Occipital lobe (tissue), 2 donors: ENCODE data around the gene ISM1. TPM values are rescaled to one million over a fixed set of nuclear protein-coding genes. Genes with fewer than 3 reads are reported as not detected.

Experiments
- DNase-seq: peaks from one replicate; lab custom pipeline; 2025; lab: John Stamatoyannopoulos, UW
- total RNA-seq: library from RNA; depleted of rRNA; stranded (reverse); fragments of >200 nt; gene quantifications from one replicate; pipeline ENCODE4 v1.2.3, GENCODE V29; 2014

Gene ISM1
- total RNA-seq, 1 donor from 2014 or later, result 1.6 TPM

- DNase-seq, result no peak
Observed at GRCh38 chr20:13256606-13257005, 35.5 kb downstream of the ISM1 start.

DNA sequence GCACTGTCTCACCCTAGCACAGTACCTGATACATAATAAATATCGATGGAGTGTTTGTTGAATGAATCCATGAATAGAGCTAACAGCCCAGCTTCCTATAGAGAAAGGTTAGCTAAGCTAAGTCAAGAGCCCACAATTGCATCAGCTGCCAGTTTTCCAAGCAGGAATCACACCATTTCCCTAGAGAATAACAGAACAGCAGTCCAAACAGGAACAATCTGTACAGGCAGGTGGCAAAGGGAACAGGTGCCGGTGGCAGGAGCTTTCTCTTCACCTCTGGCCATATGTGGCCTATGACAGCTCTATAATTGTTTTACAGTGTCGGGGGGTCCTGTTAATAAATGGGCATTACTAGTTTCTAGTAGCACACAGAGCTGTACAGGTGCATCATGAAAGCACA lies 38.8 kb downstream of the ISM1 start:
- DNase-seq, result no peak

DNA sequence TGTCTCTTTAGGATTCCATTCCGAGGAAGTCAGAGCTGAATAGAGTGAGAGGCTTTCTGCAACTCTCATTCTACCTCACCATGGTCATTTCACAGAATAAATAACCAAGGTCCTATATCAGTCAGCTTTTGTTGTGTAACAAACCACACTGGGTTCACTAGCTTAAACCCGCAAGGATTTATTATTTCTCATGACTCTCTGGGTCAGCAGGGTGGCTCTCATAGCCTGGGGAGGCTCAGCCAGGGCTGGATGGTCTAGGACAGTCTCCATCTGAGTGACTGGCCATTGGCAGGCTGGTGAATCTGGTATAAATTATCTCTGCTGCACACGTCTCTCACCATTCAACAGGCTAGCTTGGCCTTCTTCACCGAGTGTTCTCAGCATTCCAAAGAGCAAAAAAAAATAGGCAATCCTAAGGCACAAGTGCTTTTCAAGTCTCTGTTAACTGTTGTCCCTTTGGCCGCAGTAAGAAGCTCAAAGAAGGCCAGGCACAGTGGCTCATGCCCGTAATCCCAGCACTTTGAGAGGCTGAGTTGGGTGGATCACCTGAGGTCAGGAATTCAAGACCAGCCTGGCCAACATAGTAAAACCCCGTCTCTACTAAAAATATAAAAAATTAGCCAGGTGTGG lies 39.7 kb downstream of the ISM1 start:
- no peak for DNase-seq

DNA sequence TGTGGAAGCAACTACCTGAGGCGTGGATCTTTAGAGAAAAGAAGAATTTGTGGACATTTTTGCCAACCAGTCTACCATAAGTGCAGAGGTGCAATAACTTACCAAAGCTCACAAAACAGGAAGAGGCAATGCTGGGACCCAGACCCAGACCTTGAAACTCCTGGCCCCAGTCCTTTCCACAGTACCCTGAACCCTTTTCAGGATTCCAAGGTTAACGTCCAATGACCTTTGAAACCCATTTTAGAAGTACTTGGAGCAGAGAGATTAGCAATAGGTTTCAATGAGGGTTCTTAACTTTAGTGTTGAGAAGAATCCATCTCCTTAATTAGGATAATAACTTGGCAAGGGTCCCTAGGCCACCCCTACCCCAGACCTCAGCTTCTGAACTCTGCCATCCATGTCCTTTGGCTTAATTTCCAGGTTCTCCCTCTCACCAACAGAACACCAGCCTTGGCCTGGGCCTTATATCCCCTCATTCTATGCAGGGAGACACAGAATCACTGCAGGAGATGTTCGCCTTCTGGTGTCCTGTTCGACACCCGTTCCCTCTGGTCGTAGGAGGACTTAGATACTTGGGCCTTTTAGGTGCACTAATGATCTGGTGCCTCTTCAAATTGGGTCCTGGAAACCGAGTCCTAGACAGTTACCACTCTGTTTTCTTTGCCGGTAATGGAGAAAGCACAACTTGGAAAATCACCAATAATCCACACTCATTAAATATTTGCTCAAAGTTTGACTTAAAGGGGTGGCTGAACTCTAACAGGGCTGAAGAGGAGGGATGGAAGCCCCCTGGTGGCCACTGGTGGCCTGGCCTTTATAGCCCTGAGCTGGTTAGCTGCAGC lies 40.6 kb downstream of the ISM1 start:
- DNase-seq, result no peak

DNA sequence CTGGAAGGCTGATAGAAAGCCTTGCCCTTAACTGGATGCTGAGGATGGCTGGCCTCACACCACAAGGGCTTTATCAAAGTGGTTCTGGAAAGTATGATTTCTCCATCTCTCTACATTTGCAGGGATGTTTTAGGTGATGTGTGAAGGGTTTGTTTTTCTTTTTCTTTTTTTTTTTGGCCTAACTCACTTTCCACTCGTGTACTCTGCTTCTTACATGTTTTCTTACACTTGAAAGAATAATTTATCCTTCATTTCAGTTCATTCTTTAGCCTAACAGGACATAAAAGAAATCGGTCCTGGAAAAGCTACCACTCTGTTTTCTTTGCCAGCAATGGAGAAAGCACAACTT lies 41.2 kb downstream of the ISM1 start:
- no peak for DNase-seq

- DNase-seq, result no peak
Observed at GRCh38 chr20:13262671-13263360, 41.7 kb downstream of the ISM1 start.

- no peak for DNase-seq
Observed at GRCh38 chr20:13263451-13263850, 42.4 kb downstream of the ISM1 start.

GRCh38 chr20:13264907-13265306 lies 43.8 kb downstream of the ISM1 start:
- DNase-seq, result no peak

DNA sequence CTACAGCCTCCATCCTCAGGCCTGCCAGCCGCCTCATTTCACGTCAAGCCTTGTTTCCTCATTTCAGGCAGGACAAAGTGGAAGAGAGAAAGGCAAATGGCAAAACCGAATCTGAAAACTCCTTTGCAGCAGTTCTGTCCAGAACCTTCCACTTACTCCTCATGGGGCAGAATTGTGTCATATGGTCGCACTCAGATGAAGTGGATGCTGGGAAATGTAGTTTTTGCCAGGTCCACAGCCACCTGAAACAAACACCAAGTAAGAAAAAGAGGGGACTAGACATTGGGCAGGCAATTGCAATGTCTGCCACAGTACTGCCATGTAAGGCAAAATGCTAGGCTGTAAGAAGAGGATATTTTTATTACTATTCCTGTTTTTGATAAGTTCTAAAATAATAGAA lies 44.9 kb downstream of the ISM1 start:
- DNase-seq, result no peak

GRCh38 chr20:13267231-13267630 lies 46.2 kb downstream of the ISM1 start:
- no peak for DNase-seq

GRCh38 chr20:13268953-13269352 lies 47.9 kb downstream of the ISM1 start:
- no peak for DNase-seq

DNA sequence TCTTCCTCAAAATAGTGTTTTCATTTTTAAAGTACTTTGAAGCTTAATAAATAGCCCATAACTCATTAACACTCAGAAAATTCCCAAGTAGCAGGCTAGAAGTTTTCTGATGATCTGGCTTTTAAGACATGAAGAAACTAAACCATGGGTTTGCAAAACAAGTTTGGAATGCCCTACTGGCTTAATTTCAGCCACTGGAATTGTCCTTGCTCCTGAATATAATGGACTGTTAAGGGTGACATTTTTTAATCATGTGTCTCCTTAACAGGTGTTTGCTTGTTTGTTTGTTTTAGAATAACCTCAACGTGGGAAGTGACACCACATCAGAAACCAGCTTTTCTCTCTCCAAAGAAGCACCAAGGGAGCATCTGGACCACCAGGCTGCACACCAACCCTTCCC lies 49.1 kb downstream of the ISM1 start:
- no peak for DNase-seq

DNA sequence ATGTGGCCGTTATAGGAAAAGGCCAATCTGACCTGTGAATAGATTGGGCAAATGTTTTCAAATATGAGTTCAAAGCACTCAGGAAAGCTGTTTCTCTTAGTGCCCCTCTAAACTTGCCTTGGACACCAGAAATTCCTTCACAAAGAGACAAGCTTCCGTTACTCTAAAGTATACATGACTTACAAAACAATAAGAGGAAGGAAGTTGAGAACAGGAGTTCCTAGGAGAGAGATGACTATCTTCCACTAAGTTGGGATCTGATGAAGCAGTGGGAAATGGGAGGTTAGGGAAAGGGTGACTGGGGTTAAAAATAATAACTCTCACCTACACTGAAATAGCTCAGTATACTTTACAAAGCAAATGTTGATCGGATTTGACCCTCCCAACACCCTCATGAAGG lies 50.0 kb downstream of the ISM1 start:
- no peak for DNase-seq

DNA sequence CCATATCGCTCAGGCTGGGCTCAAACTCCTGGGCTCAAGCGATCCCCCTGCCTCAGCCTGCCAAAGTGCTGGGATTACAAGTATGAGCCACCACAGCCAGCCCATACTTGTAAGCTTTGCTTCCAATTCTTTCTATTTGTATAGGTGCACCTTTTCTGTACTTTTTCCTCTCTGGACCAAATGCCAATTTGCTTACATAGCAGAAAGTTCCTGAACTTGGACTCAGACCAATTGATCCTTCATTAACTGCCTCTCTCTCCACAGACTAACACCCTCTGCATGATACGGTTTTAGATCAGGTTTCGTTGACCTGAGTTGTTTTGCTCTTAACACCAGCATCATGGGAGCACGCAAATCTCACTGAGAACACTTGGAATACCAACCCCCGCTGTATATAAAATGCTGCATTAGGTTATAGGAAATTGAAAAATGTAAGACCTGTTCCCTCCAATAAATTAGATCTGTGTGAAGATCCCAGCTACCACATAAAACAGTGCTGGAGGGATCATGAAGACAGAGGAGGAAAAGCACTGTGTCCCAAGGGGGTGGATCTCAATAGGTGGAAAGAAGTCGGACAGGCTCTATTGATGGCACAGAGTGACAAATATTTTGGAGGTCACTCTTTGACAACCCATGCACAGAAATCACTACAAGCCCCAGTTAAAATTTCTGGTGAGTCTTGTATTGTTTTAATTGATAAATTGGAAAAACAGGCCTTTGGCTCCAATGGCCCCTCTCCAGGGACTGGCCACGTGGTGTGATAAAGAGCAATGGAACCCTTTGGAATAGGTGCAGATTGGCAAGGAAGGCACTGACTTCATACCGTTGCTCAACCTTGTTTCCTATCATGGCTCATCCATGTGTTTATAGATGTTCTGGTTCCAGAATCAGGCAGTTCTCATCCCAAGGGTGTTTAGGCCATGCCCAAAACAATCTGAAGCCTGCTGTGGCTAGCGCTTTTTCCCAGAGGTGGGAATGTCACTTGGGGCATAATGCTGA lies 51.2 kb downstream of the ISM1 start:
- no peak for DNase-seq

DNA sequence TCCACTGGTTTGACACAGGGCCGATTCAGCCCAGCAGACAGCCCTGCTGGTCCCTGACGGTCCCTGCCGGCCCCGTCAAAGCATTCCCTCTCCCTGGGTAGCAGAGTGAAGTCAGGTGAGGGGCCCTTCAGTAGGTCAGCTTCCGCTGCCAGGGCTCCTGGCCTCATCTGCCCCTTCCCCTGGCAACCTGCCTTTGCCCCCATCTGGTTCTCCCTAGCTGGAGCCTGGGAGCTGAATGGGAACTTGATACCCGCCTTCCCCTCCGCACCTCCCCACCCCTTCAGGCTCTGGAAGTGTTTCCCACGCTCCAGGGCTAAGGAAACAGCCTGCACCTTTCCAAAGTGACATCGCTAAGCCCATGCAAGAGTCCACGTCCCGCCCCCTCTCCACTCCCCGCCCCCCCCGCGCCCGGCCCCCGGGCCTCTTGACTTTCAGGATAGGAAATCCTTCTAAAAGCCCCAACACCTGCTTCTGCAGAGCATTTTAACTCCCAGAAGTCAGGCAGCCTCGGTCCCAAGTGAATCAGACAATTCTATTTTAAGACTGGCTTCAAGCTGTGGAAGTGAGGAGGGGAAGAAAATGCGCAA lies 53.3 kb downstream of the ISM1 start:
- no peak for DNase-seq

GRCh38 chr20:13276945-13277541 lies 56.0 kb downstream of the ISM1 start:
- no peak for DNase-seq

- no peak for DNase-seq
Observed at GRCh38 chr20:13277663-13278295, 56.7 kb downstream of the ISM1 start.

- no peak for DNase-seq
Observed at GRCh38 chr20:13278812-13279570, 57.9 kb downstream of the ISM1 start.

DNA sequence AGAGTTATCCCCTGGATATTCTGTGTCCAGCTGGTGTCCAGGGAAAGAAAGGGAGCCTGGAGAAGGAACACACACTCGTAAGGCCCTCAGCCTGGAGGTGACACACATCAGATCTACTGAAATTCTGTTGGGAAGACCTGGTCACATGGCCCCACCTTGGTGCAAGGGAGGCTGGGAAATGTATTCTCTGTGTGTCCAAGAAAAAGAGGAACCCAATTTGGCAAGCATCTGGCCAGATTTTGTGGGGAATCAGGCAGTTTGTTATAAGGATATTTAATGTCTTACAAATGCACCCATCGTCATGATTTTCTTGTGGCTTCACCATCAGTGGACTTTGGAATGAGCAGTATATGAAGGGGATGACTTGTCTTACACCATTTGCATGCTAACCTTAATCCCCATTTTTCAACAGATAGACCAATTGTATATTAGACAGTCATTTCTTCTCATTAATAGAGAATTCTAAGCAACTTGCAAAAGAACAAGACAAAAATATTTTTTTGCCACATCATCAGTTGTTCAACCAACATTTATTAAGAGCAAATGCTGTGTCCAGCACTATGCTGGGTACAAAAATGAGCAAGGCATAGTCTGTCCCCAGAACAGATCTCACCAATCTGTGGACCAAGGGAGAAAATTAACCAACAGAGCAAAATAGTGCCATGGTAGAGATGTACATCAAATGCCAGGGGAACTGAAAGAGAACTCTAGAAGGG lies 59.7 kb downstream of the ISM1 start:
- DNase-seq, result no peak
